Astrocyte (in vitro differentiated cells and primary cell): ENCODE data around the gene PPP1R7.

ENCODE experiments used
- EZH2 ChIP-seq: IDR thresholded peaks from 2 replicates; pipeline ENCODE4 v1.6.1; 2012; ENCODE audit warnings: mild to moderate bottlenecking, low read length, inconsistent platforms; ENCODE audit not compliant: insufficient read depth
- TF ChIP-seq, protein P1 (sequence below): IDR thresholded peaks from 2 replicates; pipeline ENCODE4 v1.5.1; 2011; ENCODE audit warnings: low read depth, mild to moderate bottlenecking, inconsistent platforms, low read length, moderate library complexity; ENCODE audit not compliant: insufficient read depth

- TF ChIP-seq, protein P1, sequence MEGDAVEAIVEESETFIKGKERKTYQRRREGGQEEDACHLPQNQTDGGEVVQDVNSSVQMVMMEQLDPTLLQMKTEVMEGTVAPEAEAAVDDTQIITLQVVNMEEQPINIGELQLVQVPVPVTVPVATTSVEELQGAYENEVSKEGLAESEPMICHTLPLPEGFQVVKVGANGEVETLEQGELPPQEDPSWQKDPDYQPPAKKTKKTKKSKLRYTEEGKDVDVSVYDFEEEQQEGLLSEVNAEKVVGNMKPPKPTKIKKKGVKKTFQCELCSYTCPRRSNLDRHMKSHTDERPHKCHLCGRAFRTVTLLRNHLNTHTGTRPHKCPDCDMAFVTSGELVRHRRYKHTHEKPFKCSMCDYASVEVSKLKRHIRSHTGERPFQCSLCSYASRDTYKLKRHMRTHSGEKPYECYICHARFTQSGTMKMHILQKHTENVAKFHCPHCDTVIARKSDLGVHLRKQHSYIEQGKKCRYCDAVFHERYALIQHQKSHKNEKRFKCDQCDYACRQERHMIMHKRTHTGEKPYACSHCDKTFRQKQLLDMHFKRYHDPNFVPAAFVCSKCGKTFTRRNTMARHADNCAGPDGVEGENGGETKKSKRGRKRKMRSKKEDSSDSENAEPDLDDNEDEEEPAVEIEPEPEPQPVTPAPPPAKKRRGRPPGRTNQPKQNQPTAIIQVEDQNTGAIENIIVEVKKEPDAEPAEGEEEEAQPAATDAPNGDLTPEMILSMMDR = no peak
- TF ChIP-seq EZH2 = no peak
Observed at GRCh38 chr2:241114836-241115235, 35.4 kb upstream of the PPP1R7 start.
